T1000 (cell line): ENCODE results near the gene BCAS3.
"Not testable (repeated sequence)": the region's sequence is repeated elsewhere in the genome, so short reads cannot be mapped to it uniquely, and the experiment has no call there.

ENCODE experiments used
- DNase-seq: peaks from one replicate; lab custom pipeline; 2025; ENCODE audit warnings: mixed read lengths; lab: John Stamatoyannopoulos, UW

Gene BCAS3

GRCh38 chr17:60747069-60747808, 69.6 kb downstream of the BCAS3 start:
- no peak for DNase-seq

- no peak for DNase-seq
Measured at GRCh38 chr17:60748204-60748603, 70.6 kb downstream of the BCAS3 start.

DNA sequence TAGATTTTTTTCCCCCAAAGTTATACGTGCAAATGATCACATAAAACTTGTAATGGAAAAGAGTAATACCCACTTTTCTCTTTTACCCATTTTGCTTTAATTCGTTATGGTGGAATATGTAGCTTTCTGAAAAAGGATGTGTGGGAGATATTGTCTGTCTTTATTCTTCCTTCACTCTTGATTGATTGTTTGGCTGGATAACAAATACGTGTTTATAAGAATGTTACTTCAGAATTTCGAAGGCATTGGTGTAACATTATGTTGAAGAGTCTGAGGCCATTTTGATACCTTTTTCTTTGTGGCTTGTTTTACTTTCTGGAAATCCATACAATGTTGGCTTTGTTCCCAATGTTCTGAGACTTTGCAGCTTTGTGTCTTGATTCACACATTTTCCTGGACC, 71.4 kb downstream of the BCAS3 start:
- no peak for DNase-seq

- no peak for DNase-seq
Measured at GRCh38 chr17:60749708-60750107, 72.1 kb downstream of the BCAS3 start.

- DNase-seq: no peak
Measured at GRCh38 chr17:60750640-60751039, 73.0 kb downstream of the BCAS3 start.

- DNase-seq: no peak
Measured at GRCh38 chr17:60751884-60752283, 74.2 kb downstream of the BCAS3 start.

- no peak for DNase-seq
Measured at GRCh38 chr17:60752873-60753577, 75.4 kb downstream of the BCAS3 start.

- no peak for DNase-seq
Measured at GRCh38 chr17:60754057-60754604, 76.5 kb downstream of the BCAS3 start.

DNA sequence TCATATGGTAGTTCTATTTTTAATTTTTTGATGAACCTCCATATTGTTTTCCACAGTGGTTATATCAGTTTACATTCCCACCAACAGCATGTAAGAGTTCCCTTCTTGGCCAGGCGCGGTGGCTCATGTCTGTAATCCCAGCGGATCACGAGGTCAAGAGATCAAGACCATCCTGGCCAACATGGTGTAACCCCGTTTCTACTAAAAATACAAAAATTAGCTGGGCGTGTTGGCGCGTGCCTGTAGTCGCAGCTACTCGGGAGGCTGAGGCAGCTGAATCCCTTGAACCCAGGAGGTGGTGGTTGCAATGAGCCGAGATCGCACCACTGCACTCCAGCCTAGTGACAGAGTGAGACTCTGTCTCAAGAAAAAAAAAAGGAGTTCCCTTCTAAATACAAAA, 79.1 kb downstream of the BCAS3 start:
- not testable (repeated sequence) for DNase-seq

DNA sequence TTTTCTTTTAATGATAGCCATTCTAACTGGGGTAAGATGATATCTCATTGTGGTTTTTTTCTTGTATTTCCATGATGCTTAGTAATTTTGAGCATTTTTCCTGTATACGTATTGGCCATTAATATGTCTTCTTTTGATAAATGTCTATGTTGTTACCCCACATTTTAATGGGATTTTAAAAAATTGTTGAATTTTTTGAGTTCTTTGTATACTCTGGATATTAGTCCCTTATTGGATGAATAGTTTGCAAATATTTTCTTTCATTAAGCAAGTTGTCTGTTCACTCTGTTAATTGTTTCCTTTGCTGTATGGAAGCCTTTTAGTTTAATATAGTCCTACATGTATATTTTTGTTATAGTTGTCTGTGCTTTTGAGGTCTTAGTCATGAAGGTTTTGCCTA, 79.8 kb downstream of the BCAS3 start:
- no peak for DNase-seq

DNA sequence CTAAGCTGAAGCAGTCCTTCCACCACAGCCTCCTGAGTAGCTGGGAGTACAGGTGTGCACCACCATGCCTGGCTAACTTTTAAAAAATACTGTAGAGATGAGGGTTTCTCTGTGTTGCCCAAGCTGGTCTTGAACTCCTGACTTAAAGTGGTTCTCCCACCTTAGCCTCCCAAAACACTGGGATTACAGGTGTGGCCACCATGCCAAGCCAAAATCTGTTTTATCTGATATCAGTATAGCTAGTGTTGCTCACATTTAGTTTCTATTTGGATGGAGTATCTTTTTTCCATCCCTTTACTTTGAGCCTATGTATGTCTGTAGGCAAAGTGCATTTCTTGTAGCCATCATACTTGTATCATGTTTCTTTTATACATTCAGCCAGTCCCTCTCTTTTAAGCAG, 82.1 kb downstream of the BCAS3 start:
- no peak for DNase-seq

DNA sequence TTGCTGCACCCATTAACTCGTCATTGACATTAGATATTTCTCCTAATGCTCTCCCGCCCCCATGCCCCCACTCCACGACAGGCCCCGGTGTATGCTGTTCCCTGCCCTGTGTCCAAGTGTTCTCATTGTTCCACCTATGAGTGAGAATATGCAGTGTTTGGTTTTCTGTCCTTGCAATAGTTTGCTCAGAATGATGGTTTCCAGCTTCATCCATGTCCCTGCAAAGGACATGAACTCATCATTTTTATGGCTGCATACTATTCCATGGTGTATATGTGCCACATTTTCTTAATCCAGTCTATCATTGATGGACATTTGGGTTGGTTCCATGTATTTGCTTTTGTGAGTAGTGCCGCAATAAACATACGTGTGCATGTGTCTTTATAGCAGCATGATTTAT, 83.7 kb downstream of the BCAS3 start:
- not testable (repeated sequence) for DNase-seq

DNA sequence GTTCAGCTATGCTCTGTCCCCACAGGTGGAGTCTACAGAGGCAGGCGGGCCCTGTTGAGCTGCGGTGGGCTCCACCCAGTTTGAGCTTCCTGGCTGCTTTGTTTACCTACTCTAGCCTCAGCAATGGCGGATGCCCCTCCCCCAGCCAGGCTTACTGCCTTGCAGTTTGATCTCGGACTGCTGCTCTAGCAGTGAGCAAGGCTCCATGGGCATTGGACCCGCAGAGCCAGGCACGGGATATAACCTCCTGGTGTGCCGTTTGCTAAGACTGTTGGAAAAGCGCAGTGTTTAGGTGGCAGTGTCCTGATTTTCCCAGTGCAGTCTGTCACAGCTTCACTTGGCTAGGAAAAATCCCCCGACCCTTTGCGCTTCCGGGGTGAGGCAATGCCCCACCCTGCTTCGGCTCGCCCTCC, 89.1 kb downstream of the BCAS3 start:
- DNase-seq: no peak

DNA sequence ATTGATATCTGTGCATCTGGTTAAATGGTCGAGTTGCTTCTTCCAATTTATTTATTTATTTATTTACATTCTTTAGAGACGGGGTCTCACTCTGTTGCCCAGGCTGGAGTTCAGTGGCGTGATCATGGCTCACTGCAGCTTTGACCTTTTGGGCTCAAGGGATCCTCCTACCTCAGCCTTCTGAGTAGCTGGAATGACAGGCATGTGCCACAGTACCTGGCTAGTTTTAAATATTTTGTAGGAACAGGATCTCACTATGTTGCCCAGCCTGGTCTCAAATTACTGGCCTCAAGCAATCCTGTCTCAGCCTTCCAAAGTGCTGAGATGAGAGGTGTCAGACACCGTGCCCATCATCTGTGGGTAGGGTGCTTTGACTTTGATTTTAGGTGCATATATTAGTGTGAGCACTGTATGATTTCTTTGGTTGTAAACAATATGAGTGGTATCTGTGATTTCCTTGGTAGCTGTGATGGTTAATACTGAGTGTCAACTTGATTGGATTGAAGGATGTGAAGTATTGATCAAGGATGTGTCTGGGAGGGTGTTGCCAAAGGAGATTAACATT, 90.2 kb downstream of the BCAS3 start:
- no peak for DNase-seq

DNA sequence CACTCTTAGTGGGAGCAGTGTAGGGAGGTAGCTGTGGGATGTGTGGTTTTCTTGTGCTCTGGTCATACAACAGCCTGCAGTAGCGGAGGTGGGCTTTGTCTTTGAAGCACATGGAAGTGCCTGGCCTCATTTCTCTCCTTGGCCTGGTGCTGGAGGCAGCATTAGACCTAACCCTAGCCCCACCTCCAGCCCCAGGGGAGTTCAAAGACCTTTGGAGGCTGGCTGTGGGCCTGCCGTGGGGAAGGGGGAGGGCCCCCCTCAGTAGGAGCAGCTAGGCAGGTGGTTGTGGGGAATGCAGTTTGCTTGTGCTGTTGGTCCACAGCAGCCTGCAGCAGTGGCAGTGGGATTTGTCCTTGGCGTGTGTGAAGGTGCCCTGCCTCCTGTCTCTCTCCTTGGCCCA, 91.7 kb downstream of the BCAS3 start:
- DNase-seq: no peak

DNA sequence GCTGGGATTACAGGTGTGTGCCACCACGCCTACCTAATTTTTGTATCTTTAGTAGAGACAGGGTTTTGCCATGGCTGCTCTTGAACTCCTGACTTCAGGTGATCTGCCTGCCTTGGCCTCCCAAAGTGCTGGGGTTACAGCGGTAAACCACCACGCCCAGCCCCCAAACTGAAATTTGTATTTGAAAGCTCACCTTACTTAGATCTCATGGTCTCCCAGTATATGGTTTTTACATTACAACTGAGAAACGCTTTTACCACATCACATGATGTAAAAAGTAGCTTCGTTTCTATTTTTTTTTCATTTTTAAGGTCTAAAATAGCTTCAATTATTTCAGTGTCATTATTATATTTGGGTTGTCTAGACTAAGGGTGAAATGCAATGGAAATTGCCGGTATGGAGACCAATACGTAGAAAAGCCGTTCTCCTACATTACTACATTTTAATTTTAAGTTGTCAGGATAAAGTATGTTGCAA, 93.3 kb downstream of the BCAS3 start:
- no peak for DNase-seq

GRCh38 chr17:60771621-60772020, 94.0 kb downstream of the BCAS3 start:
- DNase-seq: not testable (repeated sequence)

DNA sequence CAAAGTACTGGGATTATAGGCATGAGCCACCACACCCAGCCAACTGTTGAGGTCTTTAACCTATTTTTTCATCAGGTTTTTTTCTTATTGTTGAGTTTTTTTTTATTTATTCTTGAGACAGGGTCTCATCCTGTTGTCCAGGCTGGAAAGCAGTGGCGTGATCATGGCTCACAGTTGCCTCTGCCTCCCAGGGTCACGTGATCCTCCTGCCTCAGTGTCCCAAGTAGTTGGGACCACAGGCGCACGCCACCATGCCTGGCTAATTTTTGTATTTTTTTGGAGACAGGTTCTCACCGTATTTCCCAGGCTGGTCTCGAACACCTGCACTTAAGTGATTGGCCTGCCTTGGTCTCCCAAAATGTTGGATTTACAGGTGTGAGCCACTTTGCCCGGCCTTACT, 95.9 kb downstream of the BCAS3 start:
- DNase-seq: no peak

DNA sequence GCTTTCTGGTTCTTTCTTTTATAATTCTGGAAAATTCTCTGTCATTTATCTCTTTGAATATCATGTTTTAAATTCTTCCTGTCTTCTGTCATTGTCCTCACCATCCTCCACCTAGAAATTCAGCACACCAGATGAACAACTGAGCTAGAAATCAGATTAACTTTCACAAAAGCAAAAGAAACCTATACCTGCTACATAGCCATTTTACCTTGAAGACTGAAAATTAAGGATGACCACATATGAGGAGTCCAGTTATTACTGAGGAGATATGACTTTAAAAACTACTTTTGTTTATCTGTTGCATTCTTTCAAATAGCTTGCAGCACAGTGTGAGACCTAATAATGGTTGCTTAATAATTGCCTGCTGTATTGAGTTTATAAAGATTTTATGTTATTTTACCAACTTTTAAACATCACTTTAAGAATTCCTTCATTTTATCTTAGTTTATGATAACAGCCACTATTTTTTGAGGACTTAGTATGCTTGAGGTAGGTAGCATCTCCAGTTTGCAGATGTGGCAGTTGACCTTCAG, 104.3 kb downstream of the BCAS3 start:
- no peak for DNase-seq

GRCh38 chr17:60782742-60783141, 105.1 kb downstream of the BCAS3 start:
- no peak for DNase-seq

DNA sequence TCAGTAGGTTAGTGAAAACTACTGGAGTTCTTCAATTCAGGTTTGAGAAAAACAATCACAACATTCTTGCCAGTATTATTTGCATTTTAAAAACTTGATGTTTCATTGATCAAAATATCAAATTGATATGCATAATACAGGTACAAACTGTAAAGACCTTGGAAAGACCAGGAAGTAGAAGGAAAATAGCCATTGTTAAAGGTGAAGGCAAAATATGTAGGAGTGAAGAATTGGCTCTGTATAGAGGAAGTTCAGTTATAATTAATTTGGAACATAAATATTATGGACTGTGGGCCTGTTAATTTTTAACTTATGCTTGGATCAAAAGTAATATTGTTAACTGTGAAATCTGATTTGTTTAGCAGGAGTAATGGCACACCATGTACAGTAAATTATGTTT, 112.6 kb downstream of the BCAS3 start:
- no peak for DNase-seq

DNA sequence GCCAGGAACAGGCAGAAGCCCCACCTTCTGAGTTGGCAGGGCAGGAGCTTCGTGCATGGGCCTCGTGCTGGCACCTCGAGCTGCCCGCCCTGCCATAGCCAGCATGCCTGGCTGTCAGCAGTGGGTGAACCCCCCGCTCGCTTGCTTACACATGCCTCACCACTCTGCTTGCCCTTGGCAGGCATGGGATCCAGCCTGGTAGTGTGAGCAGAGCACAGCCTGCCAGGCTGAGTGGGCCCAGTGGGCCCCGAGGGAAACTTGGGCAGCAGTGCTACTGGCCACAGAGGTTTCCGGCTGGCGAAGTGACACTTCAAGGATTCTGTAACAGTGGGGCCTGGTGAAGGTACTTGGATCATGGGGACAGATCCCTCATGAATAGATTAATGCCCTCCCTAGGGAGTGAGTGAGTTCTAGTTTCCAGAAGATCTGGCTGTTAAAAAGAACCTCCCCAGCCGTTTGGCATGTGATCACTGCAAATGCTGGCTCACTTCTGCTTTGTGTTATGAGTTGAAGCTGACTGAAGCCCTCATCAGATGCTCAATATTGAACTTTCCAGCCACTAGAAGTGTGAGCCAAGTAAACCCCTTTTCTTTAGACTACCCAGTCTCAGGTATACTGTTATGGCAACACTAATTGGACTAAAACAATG, 114.7 kb downstream of the BCAS3 start:
- no peak for DNase-seq
